GM23338 (cell line): ENCODE data around the gene SLC4A2. TPM values are rescaled to one million over a fixed set of nuclear protein-coding genes. Genes with fewer than 3 reads are reported as not detected.

ENCODE experiments used
- ATAC-seq: fragments of 200-7000 bp; cut with Tn5 transposase; 3 replicates; pipeline ENCODE4 v1.9.1; 2020
- DNase-seq: peaks from one replicate; pipeline ENCODE4 v3.0.0-alpha.2; 2015; ENCODE audit warnings: low spot score
- H2AFZ ChIP-seq: fragments of 200-600 bp; sonication (generic); 2 replicates; pipeline ENCODE4 v1.8.0; 2016; ENCODE audit warnings: antibody characterized with exemption, mild to moderate bottlenecking, moderate library complexity
- H3F3A ChIP-seq: fragments of 200-600 bp; sonication (generic); replicated peaks from 2 replicates; pipeline ENCODE4 v1.8.0; 2017; ENCODE audit warnings: antibody characterized with exemption, mixed run types, low read depth
- H3K27ac ChIP-seq: fragments of 200-600 bp; sonication (generic); 2 replicates; pipeline ENCODE4 v1.6.1; 2016; ENCODE audit warnings: low read depth
- H3K27me3 ChIP-seq: fragments of 200-600 bp; sonication (generic); 2 replicates; pipeline ENCODE4 v1.8.0; 2016; ENCODE audit warnings: mild to moderate bottlenecking, mixed run types, moderate library complexity; ENCODE audit not compliant: insufficient read depth
- H3K36me3 ChIP-seq: fragments of 200-600 bp; sonication (generic); 2 replicates; pipeline ENCODE4 v1.8.0; 2016; ENCODE audit warnings: mild to moderate bottlenecking; ENCODE audit not compliant: insufficient read depth
- H3K4me1 ChIP-seq: fragments of 200-600 bp; sonication (generic); 2 replicates; pipeline ENCODE4 v1.8.0; 2016; ENCODE audit warnings: mild to moderate bottlenecking, moderate library complexity; ENCODE audit not compliant: insufficient read depth
- H3K4me2 ChIP-seq: fragments of 200-600 bp; sonication (generic); 2 replicates; pipeline ENCODE4 v1.7.1; 2017; ENCODE audit warnings: mixed run types
- H3K4me3 ChIP-seq: fragments of 200-600 bp; sonication (generic); 2 replicates; pipeline ENCODE4 v1.6.1; 2016; ENCODE audit warnings: mixed run types
- H3K79me2 ChIP-seq: fragments of 200-600 bp; sonication (generic); replicated peaks from 2 replicates; pipeline ENCODE4 v1.8.0; 2017; ENCODE audit warnings: mild to moderate bottlenecking; ENCODE audit not compliant: insufficient read depth
- H3K9me2 ChIP-seq: fragments of 200-600 bp; sonication (generic); 2 replicates; pipeline ENCODE4 v1.8.0; 2017; ENCODE audit not compliant: insufficient read depth
- H4K20me1 ChIP-seq: fragments of 200-600 bp; sonication (generic); replicated peaks from 2 replicates; pipeline ENCODE4 v1.8.0; 2017; ENCODE audit warnings: mild to moderate bottlenecking; ENCODE audit not compliant: insufficient read depth
- H3K27ac Mint-ChIP-seq: 2 replicates; pipeline ENCODE4 v1.8.0; 2020; ENCODE audit warnings: inconsistent platforms, mild to moderate bottlenecking, moderate library complexity, mixed read lengths
- H3K27me3 Mint-ChIP-seq: 3 replicates; pipeline ENCODE4 v1.8.0; 2022; ENCODE audit warnings: low read depth, mild to moderate bottlenecking, moderate library complexity, mixed read lengths, inconsistent platforms; ENCODE audit not compliant: insufficient read depth, poor library complexity
- H3K36me3 Mint-ChIP-seq: 3 replicates; pipeline ENCODE4 v1.8.0; 2021; ENCODE audit warnings: low read depth, mild to moderate bottlenecking, inconsistent platforms, moderate library complexity, mixed read lengths
- H3K4me1 Mint-ChIP-seq: 3 replicates; pipeline ENCODE4 v1.8.0; 2020; ENCODE audit warnings: mild to moderate bottlenecking, inconsistent platforms, mixed read lengths
- H3K4me3 Mint-ChIP-seq: 3 replicates; pipeline ENCODE4 v1.8.0; 2021; ENCODE audit warnings: moderate library complexity, mild to moderate bottlenecking, inconsistent platforms, mixed read lengths
- H3K9me3 Mint-ChIP-seq: 3 replicates; pipeline ENCODE4 v1.8.0; 2020; ENCODE audit warnings: moderate library complexity, mild to moderate bottlenecking, inconsistent platforms, mixed read lengths
- CREB1 ChIP-seq: fragments of 250-450 bp; sonication (Bioruptor Pico); IDR thresholded peaks from 2 replicates; pipeline ENCODE4 v1.5.0; 2020; ENCODE audit warnings: low read depth, mild to moderate bottlenecking, moderate library complexity
- EZH2 ChIP-seq: fragments of 200-600 bp; sonication (generic); IDR thresholded peaks from one replicate; pipeline ENCODE4 v1.8.0; 2017; ENCODE audit warnings: antibody characterized with exemption, mild to moderate bottlenecking, low read depth; ENCODE audit not compliant: unreplicated experiment
- EZH2phosphoT487 ChIP-seq: fragments of 200-600 bp; sonication (generic); IDR thresholded peaks from one replicate; pipeline ENCODE4 v1.8.1; 2018; ENCODE audit warnings: antibody characterized with exemption; ENCODE audit not compliant: unreplicated experiment
- JUNB ChIP-seq: IDR thresholded peaks from one replicate; pipeline ENCODE4 v1.6.1; 2016; ENCODE audit warnings: antibody characterized with exemption; ENCODE audit not compliant: unreplicated experiment
- NANOG ChIP-seq: IDR thresholded peaks from 2 replicates; pipeline ENCODE4 v1.6.1; 2016; ENCODE audit warnings: antibody characterized with exemption, borderline replicate concordance
- POLR2AphosphoS5 ChIP-seq: IDR thresholded peaks from 2 replicates; pipeline ENCODE4 v1.6.1; 2016; ENCODE audit warnings: antibody characterized with exemption, low read depth
- STAT1 ChIP-seq: IDR thresholded peaks from one replicate; pipeline ENCODE4 v1.6.1; 2016; ENCODE audit warnings: antibody characterized with exemption; ENCODE audit not compliant: unreplicated experiment
- ZNF114 ChIP-seq: fragments of 250-450 bp; sonication (Bioruptor Pico); IDR thresholded peaks from 2 replicates; pipeline ENCODE4 v1.5.0; 2020; ENCODE audit warnings: mild to moderate bottlenecking, moderate library complexity
- ZNF331 ChIP-seq: fragments of 250-450 bp; sonication (Bioruptor Pico); IDR thresholded peaks from 2 replicates; pipeline ENCODE4 v1.5.0; 2020; ENCODE audit warnings: low read depth, mild to moderate bottlenecking, moderate library complexity
- polyA plus RNA-seq: library from polyadenylated mRNA; unstranded; fragments of >200 nt; fragmentation: Nextera tagmentation; extraction: Ambion mirVana; gene quantifications from 2 replicates; pipeline ENCODE4 v1.2.1, GENCODE V29; 2016
- total RNA-seq: library from RNA; depleted of rRNA; stranded (reverse); fragments of >200 nt; shearing (Covaris generic); gene quantifications from 2 replicates; pipeline ENCODE4 v1.2.3, GENCODE V29; 2014
- TF ChIP-seq, protein P1 (sequence below): fragments of 250-450 bp; sonication (Bioruptor Pico); IDR thresholded peaks from 2 replicates; pipeline ENCODE4 v1.5.0; 2020; ENCODE audit warnings: mild to moderate bottlenecking, moderate library complexity
- TF ChIP-seq, protein P2 (sequence below): IDR thresholded peaks from 2 replicates; pipeline ENCODE4 v1.6.1; 2016; ENCODE audit warnings: antibody characterized with exemption
- TF ChIP-seq, protein P3 (sequence below), 2 experiments: fragments of 200-600 bp in 1 of 2; sonication (generic) in 1 of 2; conservative IDR thresholded peaks; 2 replicates each; pipeline versions ENCODE4 v1.5.1 to v1.6.1; 2016 to 2017; ENCODE audit warnings: antibody characterized with exemption in 2 of 2, low read depth in 2 of 2, mild to moderate bottlenecking in 2 of 2, moderate library complexity in 1 of 2
- TF ChIP-seq, protein P4 (sequence below): IDR thresholded peaks from one replicate; pipeline ENCODE4 v1.6.1; 2018; ENCODE audit warnings: antibody characterized with exemption; ENCODE audit not compliant: unreplicated experiment

SLC4A2 gene
- total and polyA plus RNA-seq, 2 experiments from 2014 or later: 64.8 to 106 TPM

DNA sequence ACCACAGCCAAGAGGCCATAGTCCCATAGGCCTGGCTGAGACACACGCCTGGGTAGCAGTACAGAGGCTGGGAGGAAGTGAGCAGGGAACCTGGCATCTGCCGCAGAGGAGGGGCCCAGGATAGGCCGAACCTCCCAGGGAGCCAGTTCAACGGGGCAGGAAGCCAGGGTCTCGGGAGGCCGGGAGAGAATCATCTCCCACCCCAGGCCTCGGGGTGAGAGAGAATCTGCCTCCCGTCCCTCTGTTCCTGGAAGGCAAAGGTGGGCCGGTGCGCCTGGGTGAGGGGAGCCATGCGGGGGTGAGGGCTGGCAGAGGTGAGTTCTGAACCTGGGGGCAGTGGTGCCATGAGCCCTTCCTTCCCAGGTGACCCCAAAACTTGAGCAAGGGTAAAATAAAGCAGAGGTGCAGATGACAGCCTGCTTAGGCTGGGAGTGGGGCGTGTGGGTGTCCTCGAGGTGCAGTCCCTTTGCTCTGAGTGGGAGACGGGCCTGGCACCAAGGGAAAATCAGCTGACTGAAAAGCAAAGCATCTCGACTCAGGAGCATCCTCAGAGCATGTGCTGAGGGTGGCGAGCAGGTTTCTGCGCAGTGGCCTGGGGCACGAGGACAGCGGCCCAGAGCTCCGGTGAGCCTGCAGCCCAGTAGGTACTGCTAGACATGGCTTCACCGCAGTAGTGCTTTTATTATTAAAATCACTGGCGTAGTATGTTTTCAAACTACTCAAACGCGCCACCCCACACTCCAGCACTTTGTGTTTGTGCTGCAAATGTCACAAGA is 42.4 kb downstream of the SLC4A2 start:
- peaks cover 42% of the 10 kb centered on the region for H3K4me1 Mint-ChIP-seq
- ATAC-seq (no peak), DNase-seq (no peak)
- peaks cover 8% of the 10 kb centered on the region; the same call in 2 of the 3 replicates for H3K36me3 Mint-ChIP-seq
- H3K27ac Mint-ChIP-seq: no peak overlapping the region
- no peaks in the 10 kb centered on the region for H3K9me3 Mint-ChIP-seq
- Histone ChIP-seq H4K20me1 (peaks cover 11% of the 10 kb centered on the region; the same call in 1 of the 2 replicates), H3K36me3 (no peaks in the 10 kb centered on the region), H3K79me2 (peaks cover 78% of the 10 kb centered on the region), H3K27ac (no peak overlapping the region), H3K4me2 (no peak overlapping the region), H3K4me3 (no peak overlapping the region), H3K4me1 (peaks cover 52% of the 10 kb centered on the region), H3K27me3 (no peaks in the 10 kb centered on the region), H2AFZ (no peak overlapping the region), H3F3A (peaks cover 16% of the 10 kb centered on the region; the same call in 1 of the 2 replicates), H3K9me2 (no peaks in the 10 kb centered on the region)
- TF ChIP-seq POLR2AphosphoS5 (no peak), EZH2 (no peak), STAT1 (no peak), CREB1 (CRISPR knock-in tag) (no peak), ZNF331 (no peak), ZNF114 (CRISPR knock-in tag) (no peak), NANOG (no peak), EZH2phosphoT487 (no peak), JUNB (no peak)
- TF ChIP-seq, protein P1, sequence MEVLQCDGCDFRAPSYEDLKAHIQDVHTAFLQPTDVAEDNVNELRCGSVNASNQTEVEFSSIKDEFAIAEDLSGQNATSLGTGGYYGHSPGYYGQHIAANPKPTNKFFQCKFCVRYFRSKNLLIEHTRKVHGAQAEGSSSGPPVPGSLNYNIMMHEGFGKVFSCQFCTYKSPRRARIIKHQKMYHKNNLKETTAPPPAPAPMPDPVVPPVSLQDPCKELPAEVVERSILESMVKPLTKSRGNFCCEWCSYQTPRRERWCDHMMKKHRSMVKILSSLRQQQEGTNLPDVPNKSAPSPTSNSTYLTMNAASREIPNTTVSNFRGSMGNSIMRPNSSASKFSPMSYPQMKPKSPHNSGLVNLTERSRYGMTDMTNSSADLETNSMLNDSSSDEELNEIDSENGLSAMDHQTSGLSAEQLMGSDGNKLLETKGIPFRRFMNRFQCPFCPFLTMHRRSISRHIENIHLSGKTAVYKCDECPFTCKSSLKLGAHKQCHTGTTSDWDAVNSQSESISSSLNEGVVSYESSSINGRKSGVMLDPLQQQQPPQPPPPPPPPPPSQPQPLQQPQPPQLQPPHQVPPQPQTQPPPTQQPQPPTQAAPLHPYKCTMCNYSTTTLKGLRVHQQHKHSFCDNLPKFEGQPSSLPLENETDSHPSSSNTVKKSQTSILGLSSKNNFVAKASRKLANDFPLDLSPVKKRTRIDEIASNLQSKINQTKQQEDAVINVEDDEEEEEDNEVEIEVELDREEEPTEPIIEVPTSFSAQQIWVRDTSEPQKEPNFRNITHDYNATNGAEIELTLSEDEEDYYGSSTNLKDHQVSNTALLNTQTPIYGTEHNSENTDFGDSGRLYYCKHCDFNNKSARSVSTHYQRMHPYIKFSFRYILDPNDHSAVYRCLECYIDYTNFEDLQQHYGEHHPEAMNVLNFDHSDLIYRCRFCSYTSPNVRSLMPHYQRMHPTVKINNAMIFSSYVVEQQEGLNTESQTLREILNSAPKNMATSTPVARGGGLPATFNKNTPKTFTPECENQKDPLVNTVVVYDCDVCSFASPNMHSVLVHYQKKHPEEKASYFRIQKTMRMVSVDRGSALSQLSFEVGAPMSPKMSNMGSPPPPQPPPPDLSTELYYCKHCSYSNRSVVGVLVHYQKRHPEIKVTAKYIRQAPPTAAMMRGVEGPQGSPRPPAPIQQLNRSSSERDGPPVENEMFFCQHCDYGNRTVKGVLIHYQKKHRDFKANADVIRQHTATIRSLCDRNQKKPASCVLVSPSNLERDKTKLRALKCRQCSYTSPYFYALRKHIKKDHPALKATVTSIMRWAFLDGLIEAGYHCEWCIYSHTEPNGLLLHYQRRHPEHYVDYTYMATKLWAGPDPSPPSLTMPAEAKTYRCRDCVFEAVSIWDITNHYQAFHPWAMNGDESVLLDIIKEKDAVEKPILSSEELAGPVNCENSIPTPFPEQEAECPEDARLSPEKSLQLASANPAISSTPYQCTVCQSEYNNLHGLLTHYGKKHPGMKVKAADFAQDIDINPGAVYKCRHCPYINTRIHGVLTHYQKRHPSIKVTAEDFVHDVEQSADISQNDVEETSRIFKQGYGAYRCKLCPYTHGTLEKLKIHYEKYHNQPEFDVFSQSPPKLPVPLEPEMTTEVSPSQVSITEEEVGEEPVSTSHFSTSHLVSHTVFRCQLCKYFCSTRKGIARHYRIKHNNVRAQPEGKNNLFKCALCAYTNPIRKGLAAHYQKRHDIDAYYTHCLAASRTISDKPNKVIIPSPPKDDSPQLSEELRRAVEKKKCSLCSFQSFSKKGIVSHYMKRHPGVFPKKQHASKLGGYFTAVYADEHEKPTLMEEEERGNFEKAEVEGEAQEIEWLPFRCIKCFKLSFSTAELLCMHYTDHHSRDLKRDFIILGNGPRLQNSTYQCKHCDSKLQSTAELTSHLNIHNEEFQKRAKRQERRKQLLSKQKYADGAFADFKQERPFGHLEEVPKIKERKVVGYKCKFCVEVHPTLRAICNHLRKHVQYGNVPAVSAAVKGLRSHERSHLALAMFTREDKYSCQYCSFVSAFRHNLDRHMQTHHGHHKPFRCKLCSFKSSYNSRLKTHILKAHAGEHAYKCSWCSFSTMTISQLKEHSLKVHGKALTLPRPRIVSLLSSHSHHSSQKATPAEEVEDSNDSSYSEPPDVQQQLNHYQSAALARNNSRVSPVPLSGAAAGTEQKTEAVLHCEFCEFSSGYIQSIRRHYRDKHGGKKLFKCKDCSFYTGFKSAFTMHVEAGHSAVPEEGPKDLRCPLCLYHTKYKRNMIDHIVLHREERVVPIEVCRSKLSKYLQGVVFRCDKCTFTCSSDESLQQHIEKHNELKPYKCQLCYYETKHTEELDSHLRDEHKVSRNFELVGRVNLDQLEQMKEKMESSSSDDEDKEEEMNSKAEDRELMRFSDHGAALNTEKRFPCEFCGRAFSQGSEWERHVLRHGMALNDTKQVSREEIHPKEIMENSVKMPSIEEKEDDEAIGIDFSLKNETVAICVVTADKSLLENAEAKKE (CRISPR knock-in tag): no peak
- TF ChIP-seq, protein P2, sequence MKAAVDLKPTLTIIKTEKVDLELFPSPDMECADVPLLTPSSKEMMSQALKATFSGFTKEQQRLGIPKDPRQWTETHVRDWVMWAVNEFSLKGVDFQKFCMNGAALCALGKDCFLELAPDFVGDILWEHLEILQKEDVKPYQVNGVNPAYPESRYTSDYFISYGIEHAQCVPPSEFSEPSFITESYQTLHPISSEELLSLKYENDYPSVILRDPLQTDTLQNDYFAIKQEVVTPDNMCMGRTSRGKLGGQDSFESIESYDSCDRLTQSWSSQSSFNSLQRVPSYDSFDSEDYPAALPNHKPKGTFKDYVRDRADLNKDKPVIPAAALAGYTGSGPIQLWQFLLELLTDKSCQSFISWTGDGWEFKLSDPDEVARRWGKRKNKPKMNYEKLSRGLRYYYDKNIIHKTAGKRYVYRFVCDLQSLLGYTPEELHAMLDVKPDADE: no peak
- TF ChIP-seq, protein P3, sequence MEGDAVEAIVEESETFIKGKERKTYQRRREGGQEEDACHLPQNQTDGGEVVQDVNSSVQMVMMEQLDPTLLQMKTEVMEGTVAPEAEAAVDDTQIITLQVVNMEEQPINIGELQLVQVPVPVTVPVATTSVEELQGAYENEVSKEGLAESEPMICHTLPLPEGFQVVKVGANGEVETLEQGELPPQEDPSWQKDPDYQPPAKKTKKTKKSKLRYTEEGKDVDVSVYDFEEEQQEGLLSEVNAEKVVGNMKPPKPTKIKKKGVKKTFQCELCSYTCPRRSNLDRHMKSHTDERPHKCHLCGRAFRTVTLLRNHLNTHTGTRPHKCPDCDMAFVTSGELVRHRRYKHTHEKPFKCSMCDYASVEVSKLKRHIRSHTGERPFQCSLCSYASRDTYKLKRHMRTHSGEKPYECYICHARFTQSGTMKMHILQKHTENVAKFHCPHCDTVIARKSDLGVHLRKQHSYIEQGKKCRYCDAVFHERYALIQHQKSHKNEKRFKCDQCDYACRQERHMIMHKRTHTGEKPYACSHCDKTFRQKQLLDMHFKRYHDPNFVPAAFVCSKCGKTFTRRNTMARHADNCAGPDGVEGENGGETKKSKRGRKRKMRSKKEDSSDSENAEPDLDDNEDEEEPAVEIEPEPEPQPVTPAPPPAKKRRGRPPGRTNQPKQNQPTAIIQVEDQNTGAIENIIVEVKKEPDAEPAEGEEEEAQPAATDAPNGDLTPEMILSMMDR (conservative IDR thresholded peaks at IDR 0.05; ENCODE audit: low read depth in 2 of 2): no peak
- TF ChIP-seq, protein P4, sequence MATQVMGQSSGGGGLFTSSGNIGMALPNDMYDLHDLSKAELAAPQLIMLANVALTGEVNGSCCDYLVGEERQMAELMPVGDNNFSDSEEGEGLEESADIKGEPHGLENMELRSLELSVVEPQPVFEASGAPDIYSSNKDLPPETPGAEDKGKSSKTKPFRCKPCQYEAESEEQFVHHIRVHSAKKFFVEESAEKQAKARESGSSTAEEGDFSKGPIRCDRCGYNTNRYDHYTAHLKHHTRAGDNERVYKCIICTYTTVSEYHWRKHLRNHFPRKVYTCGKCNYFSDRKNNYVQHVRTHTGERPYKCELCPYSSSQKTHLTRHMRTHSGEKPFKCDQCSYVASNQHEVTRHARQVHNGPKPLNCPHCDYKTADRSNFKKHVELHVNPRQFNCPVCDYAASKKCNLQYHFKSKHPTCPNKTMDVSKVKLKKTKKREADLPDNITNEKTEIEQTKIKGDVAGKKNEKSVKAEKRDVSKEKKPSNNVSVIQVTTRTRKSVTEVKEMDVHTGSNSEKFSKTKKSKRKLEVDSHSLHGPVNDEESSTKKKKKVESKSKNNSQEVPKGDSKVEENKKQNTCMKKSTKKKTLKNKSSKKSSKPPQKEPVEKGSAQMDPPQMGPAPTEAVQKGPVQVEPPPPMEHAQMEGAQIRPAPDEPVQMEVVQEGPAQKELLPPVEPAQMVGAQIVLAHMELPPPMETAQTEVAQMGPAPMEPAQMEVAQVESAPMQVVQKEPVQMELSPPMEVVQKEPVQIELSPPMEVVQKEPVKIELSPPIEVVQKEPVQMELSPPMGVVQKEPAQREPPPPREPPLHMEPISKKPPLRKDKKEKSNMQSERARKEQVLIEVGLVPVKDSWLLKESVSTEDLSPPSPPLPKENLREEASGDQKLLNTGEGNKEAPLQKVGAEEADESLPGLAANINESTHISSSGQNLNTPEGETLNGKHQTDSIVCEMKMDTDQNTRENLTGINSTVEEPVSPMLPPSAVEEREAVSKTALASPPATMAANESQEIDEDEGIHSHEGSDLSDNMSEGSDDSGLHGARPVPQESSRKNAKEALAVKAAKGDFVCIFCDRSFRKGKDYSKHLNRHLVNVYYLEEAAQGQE: no peak
- H3K27me3 Mint-ChIP-seq: peaks cover 10% of the 10 kb centered on the region
- H3K4me3 Mint-ChIP-seq: no peak overlapping the region
